DND-41 (cell line): Measurements from ENCODE around the gene ERC2.

Experiments used
- ATAC-seq: fragments of 200-7000 bp; cut with Tn5 transposase; 3 replicates; pipeline ENCODE4 v1.9.1; 2021; ENCODE audit warnings: low read depth; ENCODE audit not compliant: insufficient read depth
- DNase-seq: peaks from one replicate; pipeline ENCODE4 v3.0.0-alpha.2; 2020
- H2AFZ ChIP-seq: 2 replicates; pipeline ENCODE4 v1.6.0; 2012; ENCODE audit warnings: low read depth, low read length
- H3K27ac ChIP-seq: 2 replicates; pipeline ENCODE4 v1.5.1; 2012; ENCODE audit warnings: low read length, inconsistent platforms
- H3K27me3 ChIP-seq: fragments of 200-600 bp; sonication (generic); 2 replicates; pipeline ENCODE4 v1.6.0; 2012; ENCODE audit warnings: low read length, mild to moderate bottlenecking, inconsistent platforms; ENCODE audit not compliant: insufficient read depth, poor library complexity
- H3K36me3 ChIP-seq: 2 replicates; pipeline ENCODE4 v1.5.1; 2012; ENCODE audit warnings: low read length, inconsistent platforms; ENCODE audit not compliant: insufficient read depth
- H3K4me1 ChIP-seq: 2 replicates; pipeline ENCODE4 v1.5.1; 2012; ENCODE audit warnings: mild to moderate bottlenecking, low read length; ENCODE audit not compliant: insufficient read depth
- H3K4me2 ChIP-seq: 2 replicates; pipeline ENCODE4 v1.6.0; 2012; ENCODE audit warnings: mild to moderate bottlenecking, moderate library complexity, low read length, inconsistent platforms; ENCODE audit not compliant: insufficient read depth
- H3K4me3 ChIP-seq, 2 experiments: fragments of 200-600 bp in 1 of 2; shearing (Covaris generic) in 1 of 2; 2 replicates each; pipeline ENCODE4 v1.5.1; 2012 to 2016; ENCODE audit warnings: inconsistent platforms in 2 of 2, low read length in 2 of 2, mild to moderate bottlenecking in 2 of 2, low read depth in 1 of 2, moderate library complexity in 1 of 2
- H3K79me2 ChIP-seq: 2 replicates; pipeline ENCODE4 v1.6.0; 2012; ENCODE audit warnings: low read length, inconsistent platforms; ENCODE audit not compliant: insufficient read depth
- H3K9ac ChIP-seq: 2 replicates; pipeline ENCODE4 v1.6.0; 2012; ENCODE audit warnings: low read depth, mild to moderate bottlenecking, inconsistent platforms, low read length, moderate library complexity
- H3K9me3 ChIP-seq: 2 replicates; pipeline ENCODE4 v1.5.1; 2012; ENCODE audit warnings: low read length, moderate library complexity, mild to moderate bottlenecking, inconsistent platforms; ENCODE audit not compliant: insufficient read depth, severe bottlenecking
- H4K20me1 ChIP-seq: 2 replicates; pipeline ENCODE4 v1.6.0; 2012; ENCODE audit warnings: low read length; ENCODE audit not compliant: insufficient read depth
- CTCF ChIP-seq: IDR thresholded peaks from 2 replicates; pipeline ENCODE4 v1.5.1; 2012; ENCODE audit warnings: borderline replicate concordance, low read length, moderate library complexity, mild to moderate bottlenecking; ENCODE audit not compliant: poor library complexity, severe bottlenecking; ENCODE audit errors: extremely low read depth
- EZH2 ChIP-seq: IDR thresholded peaks from 3 replicates; pipeline ENCODE4 v1.6.1; 2012; ENCODE audit warnings: borderline replicate concordance, low read depth, mild to moderate bottlenecking, moderate library complexity, low read length, inconsistent platforms; ENCODE audit not compliant: severe bottlenecking

ERC2 gene

GRCh38 chr3:55488398-55489055 is 979.7 kb downstream of the ERC2 start:
- H3K27ac ChIP-seq = no peak overlapping the region
- no peak for ATAC-seq
- H4K20me1 ChIP-seq = no peaks in the 10 kb centered on the region
- H3K36me3 ChIP-seq = no peaks in the 10 kb centered on the region
- H3K4me2 ChIP-seq = no peak overlapping the region
- H3K9ac ChIP-seq = no peak overlapping the region
- no peaks in the 10 kb centered on the region for H3K79me2 ChIP-seq
- no peak overlapping the region for H2AFZ ChIP-seq
- TF ChIP-seq CTCF (no peak), EZH2 (no peak)
- no peaks in the 10 kb centered on the region for H3K27me3 ChIP-seq
- no peaks in the 10 kb centered on the region for H3K9me3 ChIP-seq
- no peak overlapping the region for H3K4me3 ChIP-seq
- DNase-seq = no peak
- H3K4me1 ChIP-seq = no peaks in the 10 kb centered on the region

GRCh38 chr3:55487381-55488241 is 980.7 kb downstream of the ERC2 start:
- H3K27ac ChIP-seq = no peak overlapping the region
- TF ChIP-seq CTCF = no peak
- no peak for TF ChIP-seq EZH2

GRCh38 chr3:55486857-55487380 is 981.3 kb downstream of the ERC2 start, which contains the start of gene WNT5A:
Gene WNT5A, minus strand, starts transcription at chr3:55487306. Its CDS starts 321 bp downstream, at chr3:55486985.
- no peak within 1 kb of the TSS for H2AFZ ChIP-seq
- H3K4me2 ChIP-seq = no peak within 1 kb of the TSS
- H3K4me3 ChIP-seq = no peak within 1 kb of the TSS
- no peaks in the 10 kb centered on the region for H3K79me2 ChIP-seq
- no peak within 1 kb of the TSS for H3K9ac ChIP-seq
- H3K27ac ChIP-seq = no peak within 1 kb of the TSS
- H4K20me1 ChIP-seq = no peaks in the 10 kb centered on the region
- TF ChIP-seq CTCF (no peak), EZH2 (no peak)
- H3K36me3 ChIP-seq = no peaks in the 10 kb centered on the region
- no peak for DNase-seq
- no peak for ATAC-seq
- H3K9me3 ChIP-seq = no peaks in the 10 kb centered on the region
- H3K27me3 ChIP-seq = no peaks in the 10 kb centered on the region
- no peaks in the 10 kb centered on the region for H3K4me1 ChIP-seq

More at GRCh38 chr3:55487381-55488241, 980.7 kb downstream of the ERC2 start:
- Histone ChIP-seq H3K4me3 (no peak overlapping the region), H3K4me2 (no peak overlapping the region), H3K79me2 (no peaks in the 10 kb centered on the region), H3K4me1 (no peaks in the 10 kb centered on the region), H4K20me1 (no peaks in the 10 kb centered on the region), H2AFZ (no peak overlapping the region), H3K9me3 (no peaks in the 10 kb centered on the region), H3K36me3 (no peaks in the 10 kb centered on the region), H3K27me3 (no peaks in the 10 kb centered on the region), H3K9ac (no peak overlapping the region)
- DNase-seq (no peak), ATAC-seq (no peak)
